ENCODE data around the gene OCSTAMP. TPM values are rescaled to one million over a fixed set of nuclear protein-coding genes. Genes with fewer than 3 reads are reported as not detected.

OCSTAMP gene
- total RNA-seq, 1 experiment from 2014 or later = not detected

DNA sequence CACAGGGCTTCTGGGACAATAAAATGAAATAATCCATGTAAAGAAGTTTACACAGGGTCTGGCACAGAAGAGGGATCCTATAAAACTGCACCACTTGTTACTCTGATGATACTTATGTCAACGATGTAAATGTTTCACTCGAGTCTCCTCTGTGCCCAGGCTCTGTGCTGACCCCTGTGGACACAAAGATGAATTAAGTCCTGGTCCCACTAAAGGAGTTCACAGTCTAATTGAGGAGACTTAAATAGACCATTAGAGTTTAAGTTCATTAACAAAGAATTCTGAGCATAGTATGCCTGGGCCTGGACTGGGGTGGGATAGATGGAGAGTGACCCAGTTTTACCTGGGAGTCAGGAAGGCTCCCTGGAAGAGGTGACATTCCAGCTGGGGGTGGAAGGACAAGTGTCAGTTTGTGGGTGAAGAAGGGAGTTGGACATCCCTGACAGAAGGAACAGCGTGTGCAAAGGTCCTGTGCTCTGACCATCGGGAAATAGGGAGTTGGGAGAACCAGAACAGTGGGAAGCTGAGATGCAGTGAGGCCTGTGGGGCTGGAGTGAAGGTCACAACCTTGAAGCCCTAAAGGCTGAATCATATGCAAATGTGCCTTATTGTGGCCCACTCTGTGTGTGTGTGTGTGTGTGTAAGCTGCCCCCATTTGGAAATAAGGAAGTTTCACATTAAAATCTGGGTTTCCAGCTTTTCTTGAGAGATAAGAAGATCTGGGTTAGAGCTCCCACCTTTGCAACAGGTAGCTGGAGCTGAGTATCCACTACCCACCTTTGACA lies 1.1 kb downstream of the OCSTAMP start:
- intact Hi-C loops (cut with micrococcal nuclease; ENCODE audit: unreplicated experiment) = no loop called here
- ChIA-PET CTCF (no interaction called here), POLR2A (no interaction called here)
- in situ Hi-C loops (cut with HindIII; ENCODE audit: low pct_unique_long_range_greater_than_20kb, low sequenced_read_pairs) = no loop called here
- no peak overlapping the region for H3K27ac ChIP-seq (ENCODE audit: low read length)
- no peaks in the 10 kb centered on the region for H3K9me3 ChIP-seq (ENCODE audit: control insufficient read depth, insufficient read depth, low read depth, low read length)
- ATAC-seq (no peak), DNase-seq (ENCODE audit: low read depth, low spot score) (no peak)
- BruUV-seq (replicated peaks) = no TSS peak
- TF ChIP-seq, protein P1, sequence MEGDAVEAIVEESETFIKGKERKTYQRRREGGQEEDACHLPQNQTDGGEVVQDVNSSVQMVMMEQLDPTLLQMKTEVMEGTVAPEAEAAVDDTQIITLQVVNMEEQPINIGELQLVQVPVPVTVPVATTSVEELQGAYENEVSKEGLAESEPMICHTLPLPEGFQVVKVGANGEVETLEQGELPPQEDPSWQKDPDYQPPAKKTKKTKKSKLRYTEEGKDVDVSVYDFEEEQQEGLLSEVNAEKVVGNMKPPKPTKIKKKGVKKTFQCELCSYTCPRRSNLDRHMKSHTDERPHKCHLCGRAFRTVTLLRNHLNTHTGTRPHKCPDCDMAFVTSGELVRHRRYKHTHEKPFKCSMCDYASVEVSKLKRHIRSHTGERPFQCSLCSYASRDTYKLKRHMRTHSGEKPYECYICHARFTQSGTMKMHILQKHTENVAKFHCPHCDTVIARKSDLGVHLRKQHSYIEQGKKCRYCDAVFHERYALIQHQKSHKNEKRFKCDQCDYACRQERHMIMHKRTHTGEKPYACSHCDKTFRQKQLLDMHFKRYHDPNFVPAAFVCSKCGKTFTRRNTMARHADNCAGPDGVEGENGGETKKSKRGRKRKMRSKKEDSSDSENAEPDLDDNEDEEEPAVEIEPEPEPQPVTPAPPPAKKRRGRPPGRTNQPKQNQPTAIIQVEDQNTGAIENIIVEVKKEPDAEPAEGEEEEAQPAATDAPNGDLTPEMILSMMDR (IDR thresholded peaks at IDR 0.05) = no peak
- TF ChIP-seq, protein P2, sequence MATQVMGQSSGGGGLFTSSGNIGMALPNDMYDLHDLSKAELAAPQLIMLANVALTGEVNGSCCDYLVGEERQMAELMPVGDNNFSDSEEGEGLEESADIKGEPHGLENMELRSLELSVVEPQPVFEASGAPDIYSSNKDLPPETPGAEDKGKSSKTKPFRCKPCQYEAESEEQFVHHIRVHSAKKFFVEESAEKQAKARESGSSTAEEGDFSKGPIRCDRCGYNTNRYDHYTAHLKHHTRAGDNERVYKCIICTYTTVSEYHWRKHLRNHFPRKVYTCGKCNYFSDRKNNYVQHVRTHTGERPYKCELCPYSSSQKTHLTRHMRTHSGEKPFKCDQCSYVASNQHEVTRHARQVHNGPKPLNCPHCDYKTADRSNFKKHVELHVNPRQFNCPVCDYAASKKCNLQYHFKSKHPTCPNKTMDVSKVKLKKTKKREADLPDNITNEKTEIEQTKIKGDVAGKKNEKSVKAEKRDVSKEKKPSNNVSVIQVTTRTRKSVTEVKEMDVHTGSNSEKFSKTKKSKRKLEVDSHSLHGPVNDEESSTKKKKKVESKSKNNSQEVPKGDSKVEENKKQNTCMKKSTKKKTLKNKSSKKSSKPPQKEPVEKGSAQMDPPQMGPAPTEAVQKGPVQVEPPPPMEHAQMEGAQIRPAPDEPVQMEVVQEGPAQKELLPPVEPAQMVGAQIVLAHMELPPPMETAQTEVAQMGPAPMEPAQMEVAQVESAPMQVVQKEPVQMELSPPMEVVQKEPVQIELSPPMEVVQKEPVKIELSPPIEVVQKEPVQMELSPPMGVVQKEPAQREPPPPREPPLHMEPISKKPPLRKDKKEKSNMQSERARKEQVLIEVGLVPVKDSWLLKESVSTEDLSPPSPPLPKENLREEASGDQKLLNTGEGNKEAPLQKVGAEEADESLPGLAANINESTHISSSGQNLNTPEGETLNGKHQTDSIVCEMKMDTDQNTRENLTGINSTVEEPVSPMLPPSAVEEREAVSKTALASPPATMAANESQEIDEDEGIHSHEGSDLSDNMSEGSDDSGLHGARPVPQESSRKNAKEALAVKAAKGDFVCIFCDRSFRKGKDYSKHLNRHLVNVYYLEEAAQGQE (IDR thresholded peaks at IDR 0.05; ENCODE audit: insufficient read depth in 1 of 2, low read depth in 2 of 2, low read length in 1 of 2) = no peak
- no peak for TF ChIP-seq TCF7L2 (IDR thresholded peaks at IDR 0.05; ENCODE audit: low read depth, low read length)
- TF ChIP-seq SIN3A (IDR thresholded peaks at IDR 0.05; ENCODE audit: borderline replicate concordance, insufficient read depth, low read depth, low read length) = no peak
- TF ChIP-seq POLR2AphosphoS5 (IDR thresholded peaks at IDR 0.05; ENCODE audit: low read depth, low read length) = no peak
- no peaks in the 10 kb centered on the region for H3K4me1 ChIP-seq (ENCODE audit: control insufficient read depth, insufficient read depth, low read length)
- H3K27me3 ChIP-seq (ENCODE audit: control insufficient read depth, insufficient read depth, low read length) = no peaks in the 10 kb centered on the region
- H3K36me3 ChIP-seq (ENCODE audit: control insufficient read depth, insufficient read depth, low read length) = no peaks in the 10 kb centered on the region
- no peak overlapping the region for H3K4me3 ChIP-seq (ENCODE audit: low read depth in 2 of 2, low read length in 2 of 2)

- no peak overlapping the region for H3K4me3 ChIP-seq (ENCODE audit: low read depth in 2 of 2, low read length in 2 of 2)
- ATAC-seq = no peak
- POLR2A ChIA-PET = no interaction called here
- intact Hi-C loops (cut with micrococcal nuclease; ENCODE audit: unreplicated experiment) (no loop called here), in situ Hi-C loops (cut with HindIII; ENCODE audit: low pct_unique_long_range_greater_than_20kb, low sequenced_read_pairs) (no loop called here)
- no peak for TF ChIP-seq SIN3A (IDR thresholded peaks at IDR 0.05; ENCODE audit: borderline replicate concordance, insufficient read depth, low read depth, low read length)
- TF ChIP-seq, protein P1 (IDR thresholded peaks at IDR 0.05) = no peak
- no peak for TF ChIP-seq POLR2AphosphoS5 (IDR thresholded peaks at IDR 0.05; ENCODE audit: low read depth, low read length)
- TF ChIP-seq, protein P2 (IDR thresholded peaks at IDR 0.05; ENCODE audit: insufficient read depth in 1 of 2, low read depth in 2 of 2, low read length in 1 of 2) = no peak
- no peak for TF ChIP-seq TCF7L2 (IDR thresholded peaks at IDR 0.05; ENCODE audit: low read depth, low read length)
- no TSS peak for BruUV-seq (replicated peaks)
- H3K36me3 ChIP-seq (ENCODE audit: control insufficient read depth, insufficient read depth, low read length) = no peaks in the 10 kb centered on the region
- CTCF ChIA-PET = no interaction called here
- DNase-seq (ENCODE audit: low read depth, low spot score) = no peak
- no peaks in the 10 kb centered on the region for H3K27me3 ChIP-seq (ENCODE audit: control insufficient read depth, insufficient read depth, low read length)
- no peaks in the 10 kb centered on the region for H3K9me3 ChIP-seq (ENCODE audit: control insufficient read depth, insufficient read depth, low read depth, low read length)
- H3K4me1 ChIP-seq (ENCODE audit: control insufficient read depth, insufficient read depth, low read length) = no peaks in the 10 kb centered on the region
- H3K27ac ChIP-seq (ENCODE audit: low read length) = no peak overlapping the region
Measured at GRCh38 chr20:46548688-46549087, 1.8 kb downstream of the OCSTAMP start.

All from Panc1 (cell line).